Loucy (cell line): ENCODE data around the gene PROKR2.

Experiments
- EZH2phosphoT487 ChIP-seq: fragments of 200-600 bp; IDR thresholded peaks from 2 replicates; pipeline ENCODE4 v1.6.1; 2018; ENCODE audit warnings: antibody characterized with exemption, mild to moderate bottlenecking, moderate library complexity, borderline replicate concordance
- TF ChIP-seq, protein P1 (sequence below): fragments of 200-600 bp; sonication (generic); conservative IDR thresholded peaks from 2 replicates; pipeline ENCODE4 v1.5.1; 2014; ENCODE audit warnings: mild to moderate bottlenecking, antibody characterized with exemption, low read length

DNA sequence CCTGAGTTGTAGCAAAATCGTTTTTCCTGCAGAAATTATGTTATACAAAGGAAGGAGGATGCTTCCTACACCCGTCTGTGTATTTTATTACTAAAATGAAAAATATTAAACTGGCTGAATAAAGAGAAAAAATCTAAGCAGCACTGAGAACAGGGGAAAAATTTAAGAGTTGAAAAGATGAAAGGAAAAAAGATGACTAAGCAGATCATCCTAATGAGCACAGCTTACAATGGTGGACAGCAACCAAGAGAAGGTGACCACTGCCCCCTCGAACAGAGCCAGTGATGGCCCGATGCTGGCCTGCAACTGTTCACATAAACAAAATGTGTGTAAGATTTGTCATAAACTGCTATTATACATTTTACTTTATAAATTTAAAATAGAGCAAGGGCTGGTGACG is 4.2 kb downstream of the PROKR2 start:
- TF ChIP-seq, protein P1, sequence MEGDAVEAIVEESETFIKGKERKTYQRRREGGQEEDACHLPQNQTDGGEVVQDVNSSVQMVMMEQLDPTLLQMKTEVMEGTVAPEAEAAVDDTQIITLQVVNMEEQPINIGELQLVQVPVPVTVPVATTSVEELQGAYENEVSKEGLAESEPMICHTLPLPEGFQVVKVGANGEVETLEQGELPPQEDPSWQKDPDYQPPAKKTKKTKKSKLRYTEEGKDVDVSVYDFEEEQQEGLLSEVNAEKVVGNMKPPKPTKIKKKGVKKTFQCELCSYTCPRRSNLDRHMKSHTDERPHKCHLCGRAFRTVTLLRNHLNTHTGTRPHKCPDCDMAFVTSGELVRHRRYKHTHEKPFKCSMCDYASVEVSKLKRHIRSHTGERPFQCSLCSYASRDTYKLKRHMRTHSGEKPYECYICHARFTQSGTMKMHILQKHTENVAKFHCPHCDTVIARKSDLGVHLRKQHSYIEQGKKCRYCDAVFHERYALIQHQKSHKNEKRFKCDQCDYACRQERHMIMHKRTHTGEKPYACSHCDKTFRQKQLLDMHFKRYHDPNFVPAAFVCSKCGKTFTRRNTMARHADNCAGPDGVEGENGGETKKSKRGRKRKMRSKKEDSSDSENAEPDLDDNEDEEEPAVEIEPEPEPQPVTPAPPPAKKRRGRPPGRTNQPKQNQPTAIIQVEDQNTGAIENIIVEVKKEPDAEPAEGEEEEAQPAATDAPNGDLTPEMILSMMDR, result no peak
- no peak for TF ChIP-seq EZH2phosphoT487
